GM19043 (cell line): ENCODE measurements around the gene HRAS.
A peak's percentile ranks its signal among the peaks of the same experiment; 100 is the strongest.

Experiments
- ATAC-seq: cut with Tn5 transposase; IDR thresholded peaks from one replicate; pipeline ENCODE4 v1.9.1; 2021; ENCODE audit warnings: low read depth; ENCODE audit not compliant: unreplicated experiment

The HRAS gene

DNA sequence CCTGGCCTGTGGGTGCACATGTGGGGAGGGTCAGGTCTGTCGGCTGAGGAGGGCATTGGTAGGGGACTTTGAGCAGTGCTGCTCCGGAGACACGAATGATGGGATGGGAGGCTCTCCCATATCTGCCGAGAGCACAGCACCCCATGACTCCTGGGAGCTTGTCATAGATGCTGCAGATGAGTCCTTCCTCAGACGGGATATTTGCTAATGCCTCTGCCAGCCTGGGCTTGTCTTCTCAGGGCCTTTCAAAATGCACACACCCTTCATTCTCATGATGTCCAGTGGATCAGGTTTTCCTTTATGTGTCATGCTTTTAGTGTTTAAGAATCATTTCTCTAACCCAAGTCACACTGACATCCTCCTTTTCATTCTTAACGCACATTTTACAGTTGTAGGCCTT lies 20.2 kb downstream of the HRAS start:
- no peak for ATAC-seq

DNA sequence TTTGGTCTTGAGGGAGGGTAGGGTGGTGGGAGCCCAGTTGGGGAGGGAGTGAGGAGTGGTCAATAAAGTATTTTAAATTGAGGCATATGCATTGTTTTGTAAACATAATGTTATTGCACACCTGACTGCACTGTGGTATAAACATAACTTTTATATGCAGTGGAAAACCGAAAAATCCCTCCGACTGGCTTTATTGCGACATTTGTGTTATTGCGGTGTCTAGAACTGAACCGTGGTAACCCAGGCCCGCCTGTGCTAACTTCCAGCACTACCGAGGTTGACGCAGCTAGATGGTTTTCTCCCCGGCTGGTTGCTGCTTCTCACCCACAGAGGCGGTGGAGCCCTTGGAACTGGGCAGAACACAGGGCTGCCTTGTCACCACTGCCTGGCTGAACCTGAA lies 20.8 kb downstream of the HRAS start:
- ATAC-seq = no peak

DNA sequence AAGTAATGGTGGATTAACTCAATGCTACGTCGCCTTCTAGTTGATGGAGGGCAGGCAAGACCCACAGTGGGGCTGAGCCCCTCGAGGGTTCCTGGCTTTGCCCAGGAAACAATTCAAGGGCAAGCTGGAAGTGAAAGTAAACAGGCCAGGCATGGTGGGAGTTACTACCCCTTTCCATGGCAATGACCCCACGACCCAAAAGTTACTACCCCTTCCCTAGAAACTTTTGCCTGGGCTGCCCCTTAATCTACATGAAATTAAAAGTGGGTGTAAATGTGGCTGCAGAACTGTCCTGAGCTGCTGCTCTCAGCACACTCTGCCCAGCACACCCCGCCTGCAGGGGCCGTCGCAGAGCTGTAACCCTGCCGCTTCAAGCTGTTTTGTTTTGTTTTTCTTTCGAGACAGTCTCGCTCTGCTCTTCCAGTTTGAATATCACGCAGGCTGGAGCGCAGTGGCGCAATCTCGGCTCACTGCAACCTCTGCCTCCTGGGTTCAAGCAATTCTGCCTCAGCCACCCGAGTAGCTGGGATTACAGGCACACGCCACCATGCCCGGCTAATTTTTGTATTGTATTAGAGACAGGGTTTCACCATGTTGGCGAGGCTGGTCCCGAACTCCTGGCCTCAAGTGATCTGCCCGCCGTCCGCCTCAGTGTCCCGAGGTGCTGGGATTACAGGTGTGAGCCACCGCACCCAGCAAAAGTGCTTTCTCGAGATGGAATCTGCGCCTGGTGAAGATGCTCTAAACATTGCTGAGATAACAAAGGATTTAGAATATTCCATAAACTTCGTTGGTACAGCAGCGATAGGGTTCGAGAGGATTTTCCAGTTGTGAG lies 22.4 kb downstream of the HRAS start:
- ATAC-seq = no peak

DNA sequence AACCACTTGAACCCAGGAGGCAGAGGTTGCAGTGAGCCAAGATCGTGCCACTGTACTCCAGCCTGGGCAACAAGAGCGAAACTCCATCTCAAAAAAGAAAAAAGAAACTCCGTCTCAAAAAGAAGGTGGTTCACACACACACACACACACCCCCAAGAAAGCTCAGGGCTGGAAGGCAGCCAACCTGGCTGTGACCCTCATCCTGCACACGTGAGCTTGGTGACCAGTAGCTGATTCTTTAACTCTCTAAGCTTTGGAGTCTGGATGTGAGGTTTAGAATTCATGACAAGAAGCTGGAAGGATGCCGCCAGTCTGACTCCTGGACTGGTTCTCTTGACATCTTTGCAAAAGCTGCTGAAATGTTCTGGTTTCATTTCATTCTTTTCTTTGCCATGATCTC lies 26.4 kb downstream of the HRAS start:
- ATAC-seq = no peak

DNA sequence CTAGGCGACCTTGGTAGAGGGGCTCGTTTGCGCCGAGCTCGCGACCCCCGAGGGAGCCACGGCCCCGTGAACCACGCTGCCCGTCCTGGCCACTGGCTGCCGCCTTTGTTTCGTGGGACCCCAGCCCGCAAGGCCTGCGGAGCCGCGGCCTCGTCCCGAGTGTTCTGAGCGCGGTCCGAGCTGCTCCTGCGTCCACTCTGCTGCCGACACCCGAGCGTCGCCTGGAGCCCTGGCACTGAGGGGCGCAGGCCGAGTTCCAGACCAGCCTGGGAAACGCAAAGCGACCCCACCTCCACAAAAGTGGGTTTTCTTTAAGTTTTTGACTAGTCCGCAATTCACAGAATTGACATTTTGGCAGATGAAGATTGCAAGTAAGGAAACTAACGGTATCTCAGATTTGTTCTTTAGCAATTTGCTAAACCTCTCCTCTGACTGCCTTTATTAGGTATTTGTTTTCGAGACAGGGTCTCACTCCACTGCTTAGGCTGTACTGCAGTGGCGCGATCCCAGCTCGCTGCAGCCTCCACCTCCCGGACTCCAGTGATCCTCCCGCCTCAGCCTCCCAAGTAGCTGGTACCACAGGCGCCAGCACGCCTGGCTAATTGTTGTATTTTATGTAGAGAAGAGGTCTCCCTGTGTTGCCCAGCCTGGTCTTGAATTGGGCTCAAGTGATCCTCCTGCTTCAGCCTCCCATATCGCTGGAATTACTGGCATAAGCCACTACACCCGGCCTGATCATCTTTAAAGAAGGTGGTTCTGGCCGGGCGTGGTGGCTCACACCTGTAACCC lies 27.5 kb downstream of the HRAS start:
- ATAC-seq = no peak

DNA sequence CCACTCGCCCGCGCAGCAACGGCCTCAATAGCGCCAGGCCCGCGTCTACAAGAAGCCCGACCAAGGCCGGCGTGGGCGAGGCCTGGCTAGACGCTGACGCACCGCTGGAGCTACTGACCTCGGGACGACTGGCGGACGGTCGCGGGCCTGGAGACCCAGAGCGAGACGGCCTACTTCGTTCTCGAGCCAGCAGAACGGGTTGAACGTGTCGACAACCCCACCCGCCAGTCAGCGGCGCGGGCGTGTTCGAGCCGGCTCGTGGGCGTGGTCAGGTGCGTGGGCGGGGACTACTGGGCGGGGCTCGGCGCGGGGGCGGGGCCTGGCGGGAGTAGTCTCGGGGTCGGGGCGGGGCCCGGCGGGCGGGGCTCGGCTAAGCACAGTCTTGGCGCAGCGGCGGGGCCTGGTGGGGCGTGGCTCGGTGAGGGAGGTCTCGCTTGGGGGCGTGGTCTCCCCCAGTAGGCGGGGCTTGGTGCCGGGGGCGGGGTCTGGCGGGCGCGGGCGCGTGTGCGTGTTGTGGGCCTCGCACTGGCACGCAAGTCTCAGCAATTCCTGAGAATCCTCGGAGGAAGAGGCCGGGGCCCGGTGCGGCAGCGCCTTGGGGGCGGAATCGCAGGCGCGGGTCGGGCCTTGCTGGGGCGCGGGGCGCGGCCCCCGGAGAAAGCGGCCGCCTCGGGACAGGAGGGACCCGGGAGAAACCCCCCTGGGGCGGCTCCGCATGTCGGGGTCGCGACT lies 28.2 kb downstream of the HRAS start, which contains the start of gene RNH1:
Gene RNH1, minus strand, starts transcription at position 248 of the 732 bp plus-strand sequence. CDS start 5,080 bp downstream, outside the sequence.
- ATAC-seq = peak; percentile 23

DNA sequence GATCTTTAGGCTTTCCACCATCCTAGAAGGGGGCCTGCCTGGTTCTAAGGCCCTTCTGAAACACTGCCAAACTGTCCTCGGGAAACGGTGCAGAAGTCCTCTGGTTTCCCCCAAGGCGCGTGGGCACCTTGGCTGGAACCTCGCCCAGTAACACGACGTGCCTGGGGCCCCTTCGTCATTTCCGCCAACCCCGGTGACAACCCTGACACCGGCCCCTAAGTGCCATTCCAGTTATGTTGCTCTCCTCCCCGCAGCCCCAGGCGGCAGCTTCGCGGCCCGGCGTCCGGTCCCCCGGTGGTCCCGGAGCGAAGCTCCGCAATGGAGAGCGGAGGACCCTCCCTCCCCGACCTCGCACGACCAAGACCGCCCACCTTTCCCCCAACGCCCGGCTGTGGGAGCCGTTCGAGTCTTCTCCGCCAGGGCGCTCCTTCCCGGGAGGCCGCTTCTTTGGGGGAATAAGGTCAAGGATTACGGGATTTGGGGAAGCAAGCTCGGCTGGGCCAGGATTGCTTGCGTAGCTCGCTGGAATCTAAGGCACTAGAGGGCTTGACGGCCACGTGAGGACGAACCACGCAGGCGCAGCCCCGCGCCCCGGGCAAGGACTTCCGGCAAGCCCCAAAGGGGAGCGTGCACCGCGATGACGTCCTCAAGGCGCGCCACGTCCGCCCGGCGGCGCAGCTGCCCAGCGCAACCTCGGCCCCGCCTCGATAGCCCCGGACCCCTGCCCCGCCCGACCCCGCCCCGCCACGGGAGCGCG lies 29.0 kb downstream of the HRAS start:
- ATAC-seq = peak; percentile 67

DNA sequence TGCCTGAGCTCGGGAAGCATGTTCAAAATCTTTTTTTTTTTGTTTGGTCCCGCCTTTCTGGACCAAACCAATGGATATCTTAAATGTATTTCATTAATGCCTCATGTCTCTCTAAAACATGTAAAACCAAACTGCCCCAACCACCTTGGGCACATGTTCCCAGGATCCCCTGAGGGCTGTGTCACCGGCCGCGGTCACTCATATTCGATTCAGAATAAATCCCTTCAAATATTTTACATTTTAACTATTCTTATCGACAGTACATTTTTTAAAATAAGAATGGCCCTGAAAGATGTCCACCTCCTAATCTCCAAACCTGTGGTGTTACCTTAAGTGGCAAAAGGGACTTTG lies 30.4 kb downstream of the HRAS start:
- ATAC-seq = no peak

DNA sequence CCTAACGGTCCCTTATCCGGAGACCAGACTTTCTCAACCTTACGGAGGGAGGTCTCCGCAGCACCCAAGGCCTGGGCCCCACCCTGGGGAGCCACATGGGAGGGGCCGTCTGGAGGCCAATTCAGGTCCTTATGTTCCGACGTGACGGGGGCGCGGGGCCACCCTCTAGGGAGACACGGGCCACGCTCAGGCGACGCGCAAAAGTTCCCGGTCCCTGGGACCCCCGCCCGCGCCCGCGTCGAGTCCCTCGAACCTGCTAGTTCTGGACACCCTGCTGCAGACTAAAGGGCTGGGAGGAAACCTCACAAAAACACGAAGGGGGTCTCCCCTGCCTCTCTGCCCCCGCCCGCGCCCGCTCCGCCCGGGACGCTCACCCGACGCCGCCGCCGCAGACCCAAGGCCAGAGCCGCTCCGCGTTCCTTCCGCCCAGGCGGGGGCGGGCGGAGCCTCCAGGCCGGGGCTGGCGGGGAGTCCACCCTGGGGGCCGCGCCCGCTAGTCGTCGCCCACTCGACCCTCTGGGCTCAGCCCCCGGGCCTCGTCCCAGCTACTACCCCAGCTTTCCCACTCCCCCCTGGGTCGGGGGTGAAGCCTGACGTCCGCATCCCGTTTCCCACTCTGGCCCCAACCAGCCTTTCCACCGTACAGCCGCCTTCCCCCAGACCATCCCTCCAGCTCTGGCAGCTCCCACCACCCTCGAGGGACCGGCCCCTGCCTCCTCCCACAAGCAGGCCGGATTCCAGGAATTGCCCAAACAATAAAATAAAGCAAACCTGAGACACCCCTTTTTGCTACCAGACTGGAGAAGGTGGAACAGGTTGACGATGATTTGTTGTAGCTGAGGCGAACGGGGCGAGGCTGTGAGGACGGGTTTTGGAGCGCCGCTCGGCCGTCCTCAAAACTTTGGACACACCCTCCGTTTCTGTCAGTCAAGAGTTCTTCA lies 31.1 kb downstream of the HRAS start:
- ATAC-seq = no peak

DNA sequence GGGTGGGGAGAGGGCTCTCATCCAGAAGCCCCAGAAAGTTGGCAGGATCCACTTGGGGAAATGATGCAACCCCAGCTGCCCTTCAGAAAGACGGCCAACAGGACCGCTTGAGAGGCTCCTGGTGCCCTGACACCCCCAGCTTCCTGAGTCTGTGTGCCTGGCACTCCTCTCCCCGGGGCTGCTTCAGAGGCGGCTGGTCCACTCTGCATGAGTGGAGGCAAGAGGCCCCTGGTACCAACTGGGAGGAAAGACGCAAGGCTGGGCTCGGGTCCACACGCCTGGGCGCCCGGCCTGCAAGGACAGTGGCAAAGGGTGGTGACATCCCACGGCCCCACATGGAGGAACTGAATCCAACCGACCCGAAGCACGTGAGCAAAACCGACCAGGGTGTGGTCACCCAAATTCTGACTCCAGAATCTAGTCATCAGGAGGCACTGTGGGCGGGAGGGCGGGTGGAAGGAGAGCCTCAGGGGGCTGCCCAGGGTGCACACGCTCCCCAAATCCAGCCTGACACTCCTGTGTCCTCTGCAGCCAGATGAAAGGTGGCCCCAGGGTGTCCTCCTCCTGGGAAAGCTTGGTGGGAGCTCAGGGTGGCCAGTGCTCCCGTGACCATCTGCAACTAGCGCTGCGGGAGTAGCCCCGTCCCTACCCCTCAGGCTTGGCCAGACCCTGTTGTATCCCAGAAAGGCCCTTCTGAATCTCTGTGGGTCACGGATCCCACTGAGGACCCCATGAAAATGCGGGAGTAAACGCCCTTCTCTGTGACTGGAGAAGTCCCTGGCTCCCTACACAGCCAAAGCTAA lies 32.0 kb downstream of the HRAS start:
- no peak for ATAC-seq

DNA sequence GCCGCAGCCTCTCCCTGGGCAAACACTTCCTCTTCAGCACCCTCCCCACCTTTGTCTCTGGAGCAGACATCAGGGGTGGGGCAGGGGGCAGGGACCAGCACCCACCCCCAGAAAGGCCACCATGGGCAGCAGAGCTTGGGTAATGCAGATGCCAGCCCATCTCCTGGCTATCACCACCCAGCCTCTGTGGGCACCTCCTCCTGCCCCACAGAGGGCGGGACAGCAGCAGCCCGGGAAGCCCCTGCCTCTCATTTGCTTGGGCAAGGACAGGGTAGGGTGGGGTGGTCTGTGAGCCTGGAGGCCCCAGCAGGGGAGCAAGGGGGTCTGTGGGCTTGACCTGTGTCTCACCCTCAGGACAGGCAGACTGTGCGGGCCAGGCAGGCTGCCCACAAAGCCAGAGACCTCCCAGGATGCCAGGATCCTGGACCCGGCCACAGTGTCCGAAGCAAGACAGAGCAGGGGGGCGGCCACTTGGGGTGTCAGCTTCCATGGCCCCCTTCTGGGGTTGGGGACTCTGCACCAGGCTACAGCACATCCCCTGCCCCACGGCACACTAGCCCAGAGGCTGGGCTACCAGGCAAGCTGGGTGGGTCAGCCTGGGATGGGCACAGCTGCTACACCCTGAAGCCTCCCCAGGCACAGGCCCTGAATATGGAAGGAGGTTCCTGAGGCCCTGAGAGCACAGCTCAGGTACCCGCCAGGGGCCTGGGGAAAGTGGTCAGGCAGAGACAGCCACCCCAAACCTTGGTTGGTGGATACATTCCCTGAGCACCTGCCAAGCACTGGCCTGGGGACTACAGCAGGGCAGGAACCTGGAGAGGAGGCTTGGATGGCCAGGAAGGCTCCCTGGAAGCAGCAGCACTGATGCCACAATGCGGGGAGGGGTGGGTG lies 32.8 kb downstream of the HRAS start:
- ATAC-seq = no peak

DNA sequence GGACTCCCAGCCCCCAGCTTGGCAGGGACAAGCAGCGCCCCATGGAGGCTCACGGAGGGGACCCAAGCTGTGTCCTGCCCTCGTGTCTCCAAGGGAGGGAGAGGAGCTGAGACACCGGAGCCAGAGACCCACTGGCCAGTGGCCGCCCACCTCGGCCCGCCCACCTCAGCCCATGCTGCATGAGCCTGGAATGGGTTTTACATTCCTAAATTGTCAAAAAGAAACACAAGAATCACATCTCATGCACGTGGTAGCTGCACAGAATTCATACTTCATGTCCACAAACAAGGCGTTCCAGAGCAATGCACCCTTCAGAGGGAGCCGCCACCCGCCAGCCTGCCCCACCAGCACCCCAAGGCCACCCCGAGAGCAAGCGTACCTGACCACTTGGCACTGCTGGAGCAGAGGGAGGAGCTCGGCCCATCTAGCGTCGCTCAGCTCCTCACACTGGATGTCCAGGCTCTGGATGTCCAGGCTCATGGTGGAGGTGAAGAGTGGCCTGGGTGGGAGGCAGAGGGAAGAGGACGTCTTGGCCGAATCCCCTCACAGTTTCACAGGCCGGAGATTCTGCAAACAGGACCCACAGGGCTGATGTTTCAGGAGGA lies 33.6 kb downstream of the HRAS start:
- no peak for ATAC-seq

DNA sequence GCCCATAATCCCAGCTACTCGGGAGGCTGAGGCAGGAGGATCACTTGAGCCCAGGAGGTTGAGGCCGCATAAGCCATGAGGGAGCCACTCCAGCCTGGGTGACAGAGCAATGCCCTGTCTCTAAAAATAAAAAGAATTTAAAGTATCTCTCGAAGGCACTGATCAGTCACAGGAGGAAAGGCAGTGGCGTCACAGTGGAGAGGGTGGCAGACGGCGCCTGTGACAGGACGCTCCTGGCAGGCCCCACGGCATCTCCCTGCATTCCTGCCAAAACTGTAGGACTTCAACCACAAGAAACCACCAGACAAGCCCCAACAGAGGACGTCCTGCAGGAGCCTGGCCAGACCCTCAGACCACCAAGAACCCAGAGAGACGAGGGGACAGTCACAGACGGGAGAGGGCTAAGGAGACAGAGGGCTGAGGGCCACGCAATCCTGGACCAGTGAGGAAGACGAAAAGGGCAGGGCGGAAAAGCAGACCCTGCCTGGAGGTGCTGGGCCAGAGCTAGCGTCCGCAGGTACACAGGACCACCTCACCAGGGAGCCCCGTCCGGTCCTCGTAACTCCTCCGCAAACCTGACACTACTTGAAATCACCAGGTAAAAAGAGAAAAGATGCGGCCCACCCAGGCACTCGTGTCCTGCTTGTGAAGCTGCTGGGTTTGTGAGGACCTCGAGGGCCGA lies 34.2 kb downstream of the HRAS start:
- no peak for ATAC-seq

DNA sequence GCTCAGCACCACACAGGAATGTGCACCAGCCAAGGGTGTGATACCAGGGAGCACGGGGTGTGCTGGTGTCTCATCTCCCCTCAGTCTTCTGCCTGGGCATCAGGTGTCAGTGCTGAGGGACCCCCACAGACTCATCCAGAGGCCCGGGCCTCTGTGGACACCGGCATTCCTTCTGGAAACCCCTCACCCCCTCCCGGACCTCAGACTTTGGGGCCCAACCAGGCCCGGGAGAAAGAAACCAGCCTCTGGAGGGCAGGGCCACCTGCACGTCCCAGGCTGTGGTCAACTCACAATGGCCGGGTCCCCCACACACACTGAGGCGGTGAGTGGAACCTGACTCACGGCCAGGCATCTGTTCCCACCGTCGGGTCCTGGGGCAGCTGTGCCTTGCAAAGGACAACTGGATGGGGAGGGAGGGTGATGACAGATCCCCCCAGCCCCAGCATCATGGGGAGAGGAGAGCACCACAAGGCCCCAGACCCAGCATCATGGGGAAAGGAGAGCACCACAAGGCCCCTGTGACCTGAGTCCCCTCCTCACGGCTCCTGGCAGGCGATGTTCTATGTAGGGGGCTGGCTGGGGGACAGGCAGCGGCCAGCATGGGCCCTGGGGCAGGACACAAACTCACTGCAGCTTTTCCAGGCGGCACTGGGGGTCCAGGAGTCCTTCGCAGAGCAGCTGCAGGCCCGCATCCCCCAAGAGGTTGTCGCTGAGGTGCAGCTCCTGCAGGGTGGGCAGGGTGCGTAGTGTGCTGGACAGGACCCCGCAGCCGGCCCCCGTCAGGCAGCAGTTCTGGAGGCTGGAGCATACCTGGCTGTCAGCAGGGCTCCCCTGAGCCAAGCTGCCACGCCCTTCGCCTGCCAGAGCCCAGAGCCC lies 35.9 kb downstream of the HRAS start:
- ATAC-seq = no peak

DNA sequence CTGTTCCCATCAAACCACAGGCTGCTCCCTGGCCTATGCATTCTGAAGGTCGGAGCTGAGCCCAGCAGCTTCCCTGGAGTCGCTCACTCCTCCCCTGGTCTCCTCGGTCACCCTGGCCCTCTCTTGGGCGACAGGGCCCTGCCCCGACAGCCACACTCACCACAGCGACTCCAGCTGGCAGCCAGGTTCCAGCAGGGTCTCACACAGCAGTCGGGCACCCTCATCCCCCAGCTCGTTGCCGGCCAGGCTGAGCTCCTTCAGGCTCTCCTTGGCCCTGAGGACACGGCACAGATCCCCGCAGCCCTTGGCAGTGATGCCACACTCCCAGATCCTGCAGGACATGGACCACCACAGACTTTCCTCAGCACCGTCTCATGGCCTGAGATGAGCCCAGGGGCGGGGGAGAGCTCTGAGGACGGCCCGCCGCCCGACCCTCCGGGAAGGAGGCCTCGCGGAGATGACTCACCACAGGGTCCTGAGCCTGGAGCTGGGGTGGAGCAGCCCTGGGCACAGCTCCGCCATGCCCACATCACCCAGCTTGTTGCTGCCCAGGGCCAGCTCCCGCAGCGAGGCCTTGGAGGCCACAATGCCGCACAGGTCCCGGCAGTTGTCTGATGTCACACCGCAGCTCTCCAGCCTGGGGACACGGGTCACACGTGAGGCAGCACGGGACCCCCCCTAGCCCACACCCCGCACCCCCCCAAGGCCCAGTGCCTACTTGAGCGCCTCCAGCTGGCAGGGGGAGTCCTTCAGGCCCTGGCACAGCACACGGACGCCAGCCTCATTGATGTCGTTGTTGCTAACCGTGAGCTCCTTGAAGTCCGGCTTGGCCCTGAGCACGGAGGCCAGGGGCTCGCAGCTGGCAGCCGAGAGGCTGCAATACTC lies 36.8 kb downstream of the HRAS start:
- no peak for ATAC-seq
